Measurements from ENCODE around the gene HLA-DRB5.
"Not testable (repeated sequence)": the region's sequence is repeated elsewhere in the genome, so short reads cannot be mapped to it uniquely, and the experiment has no call there.

The HLA-DRB5 gene

DNA sequence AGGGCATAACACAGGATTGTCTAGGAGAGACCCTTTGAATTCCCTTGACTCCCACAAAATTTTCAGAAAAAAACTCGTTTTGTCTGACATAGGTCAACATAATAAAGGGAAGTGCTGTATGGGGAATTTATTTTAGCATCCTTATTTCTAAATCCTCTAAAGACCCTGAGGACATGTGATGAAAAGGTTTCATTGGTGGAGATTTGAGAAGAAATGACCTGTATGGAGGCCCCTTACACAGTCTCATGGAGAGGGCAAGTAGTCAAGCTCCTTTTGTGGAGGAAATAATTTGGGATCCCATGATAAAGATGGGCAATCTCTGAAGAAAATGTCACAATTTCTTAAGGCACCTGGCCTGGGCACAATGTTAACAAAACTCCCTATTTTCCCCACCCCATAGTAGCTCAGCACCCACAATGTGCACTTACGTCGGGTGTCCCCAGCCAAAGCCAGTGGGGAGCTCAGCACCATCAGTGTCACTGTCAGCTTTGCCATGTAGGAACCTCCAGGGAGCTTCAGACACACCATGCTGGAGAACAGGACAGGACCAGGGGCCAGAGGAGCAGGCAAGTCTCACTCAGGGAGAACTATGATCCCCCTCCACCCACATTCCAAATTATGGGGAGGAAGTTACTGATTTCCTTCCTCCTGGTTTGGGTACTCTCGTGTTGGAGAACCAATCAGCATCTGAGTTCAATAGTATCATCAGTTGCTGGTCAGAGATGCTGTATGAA, at the start of gene HLA-DRB5:
Gene HLA-DRB5, minus strand, starts transcription at position 591 of the 734 bp plus-strand sequence. Its CDS starts 63 bp downstream, at position 528.
- DNase-seq (ENCODE audit: low read depth in 2 of 2): no peak

- DNase-seq (ENCODE audit: low read depth in 2 of 2): no peak
Measured at GRCh38 chr6:32578962-32579361, 48.9 kb upstream of the HLA-DRB5 start.

GRCh38 chr6:32577493-32577892, 47.4 kb upstream of the HLA-DRB5 start:
- DNase-seq (ENCODE audit: low read depth in 2 of 2): not testable (repeated sequence)

DNA sequence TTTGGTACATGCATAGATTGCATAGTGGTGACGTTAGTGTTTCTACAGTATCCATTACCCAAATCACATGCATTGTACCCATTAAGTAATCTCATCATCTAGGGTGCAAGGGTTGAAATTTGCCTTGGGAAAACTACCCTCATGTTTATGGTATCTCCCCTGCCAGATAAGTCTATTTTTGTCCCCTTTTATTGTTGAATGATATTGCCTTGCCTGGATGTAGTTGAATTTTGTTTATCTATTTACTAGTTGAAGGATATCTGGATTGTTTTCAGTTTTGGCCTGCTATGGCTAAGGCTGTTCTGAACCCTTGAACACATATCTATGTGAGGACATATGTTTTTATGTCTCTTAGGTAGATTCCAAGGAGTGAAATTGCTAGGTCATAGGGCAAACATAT, 46.2 kb upstream of the HLA-DRB5 start:
- no peak for DNase-seq (ENCODE audit: low read depth in 2 of 2)

- no peak for DNase-seq (ENCODE audit: low read depth in 2 of 2)
Measured at GRCh38 chr6:32570363-32570905, 40.3 kb upstream of the HLA-DRB5 start.

DNA sequence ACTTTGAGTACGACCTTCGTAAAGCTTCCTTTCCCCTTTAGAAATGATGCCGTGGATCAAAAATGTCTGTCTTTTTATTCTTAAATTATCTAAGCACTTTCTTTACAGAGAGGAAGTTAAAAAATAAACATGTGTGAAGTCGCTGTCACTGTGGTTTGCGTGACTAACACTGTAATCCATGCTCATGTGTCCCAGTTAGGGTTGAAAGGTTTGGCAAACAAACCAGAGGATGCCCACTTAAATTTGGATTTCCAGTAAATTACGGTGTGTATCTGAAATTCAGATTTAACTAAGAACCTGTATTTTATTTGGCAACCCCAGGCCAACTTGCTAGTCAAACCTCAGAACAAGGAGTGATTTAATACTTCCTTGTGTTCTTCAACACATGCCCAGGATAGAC, 38.5 kb upstream of the HLA-DRB5 start:
- no peak for DNase-seq (ENCODE audit: low read depth in 2 of 2)

GRCh38 chr6:32566957-32567356, 36.9 kb upstream of the HLA-DRB5 start:
- no peak for DNase-seq (ENCODE audit: low read depth in 2 of 2)

GRCh38 chr6:32565511-32565910, 35.4 kb upstream of the HLA-DRB5 start:
- DNase-seq (ENCODE audit: low read depth in 2 of 2): no peak

DNA sequence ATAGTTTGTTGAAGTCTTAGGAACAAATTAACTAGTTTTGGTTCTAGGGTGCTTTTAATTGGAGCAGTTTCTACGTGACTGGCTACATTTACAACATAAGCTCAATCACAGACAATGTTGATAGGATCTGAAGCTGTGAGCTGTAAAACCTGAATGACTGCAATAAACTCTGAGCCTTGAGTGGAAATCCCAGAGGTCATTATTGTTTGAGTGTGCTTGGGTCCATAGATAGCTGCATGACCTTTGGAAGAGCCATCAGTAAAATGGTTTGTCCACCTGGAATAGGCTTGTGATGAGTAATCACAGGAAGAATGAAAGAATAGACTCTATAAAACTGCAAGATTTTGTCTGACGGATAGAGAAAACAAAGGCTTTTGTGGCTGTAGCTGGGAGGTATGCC, 32.9 kb upstream of the HLA-DRB5 start:
- no peak for DNase-seq (ENCODE audit: low read depth in 2 of 2)

- no peak for DNase-seq (ENCODE audit: low read depth in 2 of 2)
Measured at GRCh38 chr6:32559747-32560146, 29.7 kb upstream of the HLA-DRB5 start.

DNA sequence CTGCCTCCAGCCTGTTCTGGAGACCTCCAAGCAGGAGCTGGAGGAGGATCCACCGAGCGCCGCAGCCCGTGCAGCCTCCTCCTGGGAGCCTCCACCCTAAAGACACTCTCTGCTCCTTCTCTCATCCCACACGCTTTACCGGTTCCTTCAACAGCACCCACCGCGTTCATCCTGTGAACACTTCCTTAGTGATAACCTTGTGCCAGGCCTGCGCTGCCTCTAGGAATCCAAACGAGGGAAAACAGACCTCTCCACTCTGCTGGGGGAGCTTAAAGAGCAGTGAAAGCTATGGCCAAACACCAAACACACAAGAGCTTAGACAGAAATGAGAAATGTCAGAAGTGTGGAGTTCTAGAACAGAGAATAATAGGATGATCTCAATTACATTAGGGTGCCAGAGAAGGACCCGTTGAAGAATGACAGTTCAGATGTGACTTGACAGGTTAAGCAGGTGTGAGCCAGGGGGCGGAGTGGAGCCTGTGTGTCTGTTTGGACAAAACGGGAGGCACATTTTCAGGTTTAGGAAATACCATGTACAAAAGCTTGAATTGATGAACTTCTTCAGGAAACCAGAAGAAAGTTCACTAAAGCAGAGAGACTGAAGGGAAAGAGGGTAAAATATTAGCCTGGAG, 28.5 kb upstream of the HLA-DRB5 start:
- DNase-seq (ENCODE audit: low read depth in 2 of 2): no peak

GRCh38 chr6:32554116-32554965, 24.3 kb upstream of the HLA-DRB5 start:
- no peak for DNase-seq (ENCODE audit: low read depth in 2 of 2)

DNA sequence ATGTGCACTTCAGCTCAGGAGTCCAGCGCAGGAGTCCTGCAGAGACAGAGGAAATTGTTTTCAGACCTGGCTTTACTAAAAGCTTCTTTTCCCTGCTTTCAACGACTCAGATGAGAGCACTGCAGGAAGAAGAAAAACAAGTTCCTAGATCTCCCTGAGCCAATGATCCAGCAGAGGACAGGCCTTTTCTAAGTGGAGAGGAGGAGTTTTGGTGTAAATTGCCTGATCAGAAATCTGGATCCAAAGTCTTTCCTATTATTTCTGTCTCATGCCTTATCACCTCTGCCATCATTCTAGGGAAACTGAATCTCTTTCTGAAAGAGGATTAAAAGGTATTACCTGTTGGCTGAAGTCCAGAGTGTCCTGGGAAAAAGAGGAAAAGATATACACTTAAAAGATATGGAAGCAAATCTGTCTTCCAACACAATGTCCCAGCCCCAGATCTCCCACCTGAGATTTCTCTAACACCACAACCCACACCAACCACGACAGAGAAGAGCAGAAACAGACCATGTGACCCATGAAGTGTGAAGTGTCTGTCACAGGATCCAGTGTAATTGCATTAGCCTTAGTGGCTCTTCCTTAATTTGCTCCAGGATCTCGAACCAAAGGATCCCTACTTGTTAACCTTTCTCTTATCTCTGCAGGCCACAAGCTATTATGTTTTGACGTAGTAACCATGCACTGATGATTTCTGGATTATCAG, 23.1 kb upstream of the HLA-DRB5 start:
- DNase-seq (ENCODE audit: low read depth in 2 of 2): no peak

- DNase-seq (ENCODE audit: low read depth in 2 of 2): no peak
Measured at GRCh38 chr6:32551410-32551809, 21.3 kb upstream of the HLA-DRB5 start.

GRCh38 chr6:32539839-32540238, 9.8 kb upstream of the HLA-DRB5 start:
- DNase-seq (ENCODE audit: low read depth in 2 of 2): no peak

DNA sequence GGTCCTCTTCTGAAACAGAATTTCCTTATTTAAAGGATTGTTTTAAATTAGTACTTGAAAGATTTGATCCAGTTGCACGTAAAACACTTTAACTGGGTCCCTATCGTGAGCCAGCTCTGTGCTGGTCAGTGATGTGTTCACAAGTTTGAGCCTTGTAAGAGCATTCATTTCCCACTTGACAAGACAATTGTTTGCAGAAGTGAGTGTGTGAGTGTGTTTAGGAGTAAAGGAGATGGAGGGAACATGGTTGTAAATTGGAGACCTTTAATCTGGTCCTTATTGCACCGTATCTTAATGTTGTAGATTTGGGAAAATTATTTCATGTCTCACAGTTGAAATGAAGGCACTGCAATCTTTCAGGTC, 325 bp upstream of the HLA-DRB5 start:
- not testable (repeated sequence) for DNase-seq (ENCODE audit: low read depth in 2 of 2)

GRCh38 chr6:32522302-32523047, 7.6 kb downstream of the HLA-DRB5 start:
- DNase-seq (ENCODE audit: low read depth in 2 of 2): no peak

- DNase-seq (ENCODE audit: low read depth in 2 of 2): no peak
Measured at GRCh38 chr6:32519910-32520258, 10.2 kb downstream of the HLA-DRB5 start.

GRCh38 chr6:32519118-32519909, 10.8 kb downstream of the HLA-DRB5 start:
- no peak for DNase-seq (ENCODE audit: low read depth in 2 of 2)
